ENCODE results near the gene EBPL.

Gene EBPL

DNA sequence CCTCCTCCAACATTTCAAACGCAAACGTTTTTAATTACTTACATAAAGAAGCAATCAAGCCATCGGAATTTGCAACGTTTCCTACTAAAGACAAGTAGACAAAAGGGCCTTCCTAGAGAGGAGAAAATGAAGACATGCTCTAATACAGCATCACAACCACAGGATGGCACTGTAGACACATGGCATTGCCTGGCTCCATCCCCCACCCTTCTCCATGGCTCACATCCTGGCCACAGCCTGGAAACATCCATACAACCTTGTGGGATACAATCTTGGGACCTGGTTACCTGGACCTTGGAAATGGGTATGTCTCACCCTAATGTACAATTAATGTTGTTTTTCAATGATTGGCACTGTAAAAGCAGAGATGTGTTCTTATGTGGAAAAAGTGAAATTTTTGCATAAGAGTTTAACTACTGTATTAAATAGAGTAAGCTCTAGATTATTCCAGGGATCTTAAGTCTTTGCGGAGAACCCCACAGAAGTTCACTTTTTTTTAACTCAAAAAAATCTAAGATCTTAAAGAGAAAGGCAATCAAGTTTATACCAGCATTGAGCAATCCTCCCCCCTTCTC lies 21.5 kb downstream of the EBPL start:
- Histone ChIP-seq H3K27ac (ENCODE audit: low read length) (no peak overlapping the region), H3K4me1 (ENCODE audit: insufficient read depth, low read length) (peaks cover 6% of the 10 kb centered on the region), H3K4me3 (ENCODE audit: low read length) (no peak overlapping the region), H3K9me3 (ENCODE audit: insufficient read depth, low read depth, low read length) (no peaks in the 10 kb centered on the region), H3K9ac (ENCODE audit: low read depth, low read length) (no peak overlapping the region; the same call in 1 of the 2 replicates), H3K36me3 (ENCODE audit: insufficient read depth, low read depth, low read length) (peaks cover 30% of the 10 kb centered on the region), H3K27me3 (ENCODE audit: insufficient read depth, low read length) (no peaks in the 10 kb centered on the region)

DNA sequence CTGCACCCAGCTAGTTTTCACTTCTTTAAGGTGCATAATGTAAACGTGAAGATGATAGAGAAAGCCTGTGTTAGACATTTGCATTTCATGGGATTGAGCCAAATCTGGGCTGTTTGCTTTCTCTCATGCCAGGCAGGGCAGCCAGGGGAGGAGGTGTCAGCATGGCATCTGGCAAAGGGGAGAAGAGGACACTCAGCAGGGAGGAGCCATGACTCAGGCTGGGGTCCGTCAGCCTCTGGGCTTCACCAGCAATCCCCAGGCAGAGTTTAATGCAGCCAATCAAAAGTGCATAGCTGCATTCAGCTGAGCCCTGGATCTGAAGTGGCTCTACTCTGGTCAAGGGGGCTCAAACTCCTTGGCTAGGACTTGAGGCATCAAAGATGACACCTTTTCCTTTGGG lies 23.5 kb downstream of the EBPL start:
- no peak overlapping the region for H3K27ac ChIP-seq (ENCODE audit: low read length)
- H3K36me3 ChIP-seq (ENCODE audit: insufficient read depth, low read depth, low read length), result peaks cover 30% of the 10 kb centered on the region
- H3K4me1 ChIP-seq (ENCODE audit: insufficient read depth, low read length), result peaks cover 8% of the 10 kb centered on the region
- H3K9ac ChIP-seq (ENCODE audit: low read depth, low read length), result no peak overlapping the region
- H3K27me3 ChIP-seq (ENCODE audit: insufficient read depth, low read length), result no peaks in the 10 kb centered on the region
- H3K4me3 ChIP-seq (ENCODE audit: low read length), result no peak overlapping the region
- no peaks in the 10 kb centered on the region for H3K9me3 ChIP-seq (ENCODE audit: insufficient read depth, low read depth, low read length)

DNA sequence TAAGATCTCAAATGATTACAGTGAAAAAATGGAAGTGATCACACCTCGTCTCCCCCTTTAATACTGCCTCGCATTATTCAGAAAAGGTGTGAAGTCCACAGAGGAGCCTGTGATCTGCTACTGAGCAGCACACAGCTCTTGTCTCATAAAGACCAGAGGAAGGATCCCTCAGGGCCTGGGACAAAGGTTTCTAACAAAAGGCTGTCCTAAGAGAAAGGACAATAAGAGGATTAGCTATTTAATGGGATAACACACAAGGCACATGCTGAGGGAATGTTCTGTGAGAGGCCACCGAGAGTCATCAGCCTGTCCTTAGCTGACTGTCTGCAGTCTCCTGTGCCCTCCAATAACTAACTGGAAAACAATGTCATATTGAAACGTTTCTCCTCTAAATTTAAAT lies 26.7 kb downstream of the EBPL start:
- Histone ChIP-seq H3K27me3 (ENCODE audit: insufficient read depth, low read length) (no peaks in the 10 kb centered on the region), H3K36me3 (ENCODE audit: insufficient read depth, low read depth, low read length) (peaks cover 55% of the 10 kb centered on the region), H3K9ac (ENCODE audit: low read depth, low read length) (no peak overlapping the region)

DNA sequence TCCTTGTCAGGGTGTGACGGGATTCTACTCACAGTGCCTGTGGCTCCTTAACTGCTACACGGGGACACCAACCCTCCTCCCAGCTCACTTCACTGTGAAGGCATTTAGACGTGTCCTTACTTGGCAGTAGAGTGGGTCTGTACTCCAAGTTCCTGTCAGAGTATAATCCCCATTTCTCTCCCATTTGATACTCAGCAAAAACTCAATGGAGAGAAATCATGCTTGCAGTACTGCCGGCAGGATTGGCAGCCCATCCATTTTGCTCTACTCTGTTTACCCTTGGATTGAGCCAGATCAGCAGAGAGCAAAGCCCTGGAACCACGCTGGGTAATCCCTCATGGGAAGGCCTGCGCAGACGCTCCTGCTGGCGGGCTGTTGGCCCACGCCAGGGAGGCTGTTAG lies 34.0 kb downstream of the EBPL start:
- Histone ChIP-seq H3K4me1 (ENCODE audit: insufficient read depth, low read length) (no peaks in the 10 kb centered on the region), H3K36me3 (ENCODE audit: insufficient read depth, low read depth, low read length) (peaks cover 19% of the 10 kb centered on the region), H3K9ac (ENCODE audit: low read depth, low read length) (no peak overlapping the region), H3K27me3 (ENCODE audit: insufficient read depth, low read length) (no peaks in the 10 kb centered on the region), H3K4me3 (ENCODE audit: low read length) (no peak overlapping the region), H3K27ac (ENCODE audit: low read length) (no peak overlapping the region), H3K9me3 (ENCODE audit: insufficient read depth, low read depth, low read length) (no peaks in the 10 kb centered on the region)

More for the DNA sequence above, 26.7 kb downstream of the EBPL start:
- Histone ChIP-seq H3K27ac (ENCODE audit: low read length) (no peak overlapping the region), H3K9me3 (ENCODE audit: insufficient read depth, low read depth, low read length) (no peaks in the 10 kb centered on the region), H3K4me1 (ENCODE audit: insufficient read depth, low read length) (peaks cover 3% of the 10 kb centered on the region; the same call in 1 of the 2 replicates), H3K4me3 (ENCODE audit: low read length) (no peak overlapping the region)

DNA sequence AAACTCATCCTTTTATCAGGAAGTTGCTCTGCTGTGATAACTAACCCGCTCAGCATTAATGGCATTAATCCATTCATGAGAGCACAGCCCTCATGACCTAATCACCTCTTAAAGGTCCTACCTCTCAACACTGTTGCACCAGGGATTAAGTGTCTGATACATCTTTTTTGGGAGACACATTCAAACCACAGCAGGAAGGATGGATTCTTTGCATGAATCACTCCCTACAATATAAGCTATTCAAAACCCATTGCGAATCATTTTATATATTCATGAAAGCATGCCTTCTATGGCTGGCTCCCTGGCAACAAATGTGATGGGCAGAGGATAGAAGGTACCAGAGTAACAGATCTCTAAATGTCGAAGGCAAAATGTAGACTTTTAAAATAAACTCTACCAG lies 35.4 kb downstream of the EBPL start:
- Histone ChIP-seq H3K27ac (ENCODE audit: low read length) (no peak overlapping the region), H3K36me3 (ENCODE audit: insufficient read depth, low read depth, low read length) (peaks cover 7% of the 10 kb centered on the region; the same call in 1 of the 2 replicates), H3K9ac (ENCODE audit: low read depth, low read length) (no peak overlapping the region), H3K9me3 (ENCODE audit: insufficient read depth, low read depth, low read length) (no peaks in the 10 kb centered on the region), H3K4me3 (ENCODE audit: low read length) (no peak overlapping the region), H3K4me1 (ENCODE audit: insufficient read depth, low read length) (no peaks in the 10 kb centered on the region), H3K27me3 (ENCODE audit: insufficient read depth, low read length) (no peaks in the 10 kb centered on the region)

DNA sequence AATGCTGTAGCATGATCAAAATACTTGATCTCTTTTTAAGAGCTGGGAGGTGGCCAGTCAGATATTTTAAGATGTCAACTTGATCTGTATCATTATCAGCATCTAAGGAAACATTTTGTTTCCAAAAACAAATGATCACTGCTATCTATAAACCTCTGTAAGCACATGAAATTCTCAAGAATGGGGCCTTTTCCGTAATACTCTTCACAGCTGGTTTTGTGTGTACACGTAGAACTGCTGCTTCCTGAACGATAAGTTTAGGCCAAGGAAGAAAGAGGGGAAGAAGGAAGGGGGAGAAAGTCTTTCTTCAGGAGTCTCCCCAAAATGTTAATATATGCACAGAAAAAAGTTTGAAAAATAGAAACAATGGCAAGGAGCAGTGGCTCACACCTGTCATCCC lies 37.3 kb downstream of the EBPL start:
- no peak overlapping the region for H3K27ac ChIP-seq (ENCODE audit: low read length)
- no peaks in the 10 kb centered on the region for H3K9me3 ChIP-seq (ENCODE audit: insufficient read depth, low read depth, low read length)

DNA sequence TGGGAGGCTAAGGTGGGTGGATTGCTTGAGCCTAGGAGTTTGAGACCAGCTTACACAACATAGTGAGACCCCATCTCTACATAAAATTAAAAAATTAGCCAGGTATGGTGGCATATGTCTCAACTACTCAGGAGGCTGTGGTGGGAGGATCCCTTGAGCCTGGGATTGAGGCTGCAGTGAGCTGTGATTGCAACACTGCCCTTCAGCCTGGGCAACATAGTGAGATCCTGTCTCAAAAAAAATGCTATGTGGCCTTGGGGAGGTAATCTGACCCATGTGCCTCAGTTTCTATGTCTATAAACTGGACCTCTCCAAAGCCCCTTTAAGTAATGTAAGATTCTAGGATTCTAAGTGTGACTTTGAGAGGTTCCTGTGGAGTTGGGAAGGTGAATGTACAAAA lies 37.8 kb downstream of the EBPL start:
- H3K9ac ChIP-seq (ENCODE audit: low read depth, low read length), result no peak overlapping the region
- no peaks in the 10 kb centered on the region for H3K27me3 ChIP-seq (ENCODE audit: insufficient read depth, low read length)
- no peak overlapping the region for H3K4me3 ChIP-seq (ENCODE audit: low read length)
- no peak overlapping the region for H3K27ac ChIP-seq (ENCODE audit: low read length)
- no peaks in the 10 kb centered on the region for H3K4me1 ChIP-seq (ENCODE audit: insufficient read depth, low read length)
- no peaks in the 10 kb centered on the region for H3K36me3 ChIP-seq (ENCODE audit: insufficient read depth, low read depth, low read length)
- H3K9me3 ChIP-seq (ENCODE audit: insufficient read depth, low read depth, low read length), result no peaks in the 10 kb centered on the region

More for the DNA sequence above, 37.3 kb downstream of the EBPL start:
- no peaks in the 10 kb centered on the region for H3K27me3 ChIP-seq (ENCODE audit: insufficient read depth, low read length)
- no peaks in the 10 kb centered on the region for H3K4me1 ChIP-seq (ENCODE audit: insufficient read depth, low read length)
- H3K36me3 ChIP-seq (ENCODE audit: insufficient read depth, low read depth, low read length), result no peaks in the 10 kb centered on the region; the same call in 1 of the 2 replicates
- no peak overlapping the region for H3K4me3 ChIP-seq (ENCODE audit: low read length)
- H3K9ac ChIP-seq (ENCODE audit: low read depth, low read length), result no peak overlapping the region

DNA sequence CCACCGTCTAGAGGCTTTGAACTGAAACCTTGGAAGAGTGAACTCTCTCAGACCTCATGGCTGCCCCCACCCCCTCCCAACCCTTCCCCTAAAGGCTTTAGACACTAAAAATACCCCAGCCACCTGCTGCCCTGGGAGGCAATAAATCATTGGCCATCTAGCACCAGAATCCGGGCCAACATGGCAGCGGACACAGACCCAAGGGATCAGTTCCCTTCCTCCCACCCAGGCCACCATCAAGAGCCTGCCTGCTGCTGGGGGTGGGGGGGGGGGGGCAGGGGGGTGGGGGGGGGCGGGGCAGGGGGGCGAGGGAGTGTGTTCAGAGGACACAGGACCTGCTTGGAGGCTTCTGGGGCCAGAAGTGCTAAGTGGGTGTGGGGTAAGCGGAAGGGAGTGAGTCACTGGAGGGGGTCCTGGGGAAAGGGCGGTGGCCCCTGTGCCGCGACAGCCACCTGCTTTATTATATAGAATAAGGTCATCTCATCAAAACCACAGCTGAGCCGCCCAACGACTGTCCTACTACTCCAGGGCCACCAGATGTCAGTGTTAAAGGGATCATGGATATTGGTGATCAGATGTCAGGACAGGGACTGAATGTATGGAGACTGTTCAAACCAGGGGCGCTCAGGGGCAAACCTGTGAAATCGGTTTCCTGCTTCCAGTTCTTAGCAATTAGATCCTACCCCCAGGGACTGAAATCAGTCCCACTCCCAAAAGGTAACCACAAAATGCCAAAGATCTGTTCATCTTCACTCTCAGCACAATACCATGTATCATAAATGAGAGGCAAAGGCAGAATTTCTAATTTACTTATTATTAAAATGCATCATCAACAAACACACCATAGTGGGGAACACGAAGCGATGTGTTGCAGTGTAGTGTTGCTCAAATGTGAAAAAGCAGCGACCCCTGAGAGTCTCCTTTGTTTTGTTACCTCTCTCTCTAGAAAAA lies 38.7 kb downstream of the EBPL start:
- H3K27me3 ChIP-seq (ENCODE audit: insufficient read depth, low read length), result no peaks in the 10 kb centered on the region
- H3K27ac ChIP-seq (ENCODE audit: low read length), result no peak overlapping the region
- no peaks in the 10 kb centered on the region for H3K36me3 ChIP-seq (ENCODE audit: insufficient read depth, low read depth, low read length)
- no peak overlapping the region for H3K9ac ChIP-seq (ENCODE audit: low read depth, low read length)
- no peaks in the 10 kb centered on the region for H3K9me3 ChIP-seq (ENCODE audit: insufficient read depth, low read depth, low read length)
- H3K4me3 ChIP-seq (ENCODE audit: low read length), result no peak overlapping the region
- H3K4me1 ChIP-seq (ENCODE audit: insufficient read depth, low read length), result no peaks in the 10 kb centered on the region

DNA sequence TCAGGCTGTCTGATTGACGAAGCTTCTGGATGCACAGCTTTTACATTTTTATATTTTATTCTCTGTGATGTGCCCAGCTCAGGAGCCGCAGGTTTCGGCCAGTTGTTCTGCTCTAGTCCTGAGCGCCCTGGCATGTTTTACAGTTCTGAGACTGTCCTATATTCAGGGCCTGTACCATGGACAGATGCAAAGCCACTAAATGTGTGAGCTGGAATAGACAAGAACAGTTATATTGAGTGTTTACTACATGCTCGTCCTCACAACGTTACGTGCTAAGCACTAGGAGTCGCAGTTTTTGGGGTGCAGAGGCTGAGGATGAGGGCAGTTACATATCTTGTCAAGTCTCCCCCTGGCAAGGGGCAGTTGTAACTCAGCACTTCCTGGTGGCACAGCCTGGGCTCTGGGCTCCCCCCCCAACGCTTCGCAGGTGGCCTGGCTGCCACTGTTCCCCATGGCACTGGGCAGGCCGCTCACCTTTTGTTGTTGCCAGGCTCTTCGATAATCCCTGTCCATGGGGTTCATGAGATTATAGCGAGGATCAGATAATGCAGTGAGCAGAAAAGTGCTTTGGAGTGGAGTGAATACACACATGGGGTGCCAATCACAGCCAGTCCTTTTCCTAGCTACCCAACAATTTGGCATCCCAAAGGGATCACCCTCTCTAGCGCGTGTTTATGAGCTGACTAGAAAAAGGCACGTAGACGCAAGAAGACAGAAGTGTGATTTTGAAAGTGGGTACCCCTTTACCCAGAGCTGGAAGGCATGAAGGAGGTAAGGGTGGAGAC lies 39.5 kb downstream of the EBPL start:
- Histone ChIP-seq H3K4me1 (ENCODE audit: insufficient read depth, low read length) (no peaks in the 10 kb centered on the region), H3K9ac (ENCODE audit: low read depth, low read length) (no peak overlapping the region), H3K36me3 (ENCODE audit: insufficient read depth, low read depth, low read length) (no peaks in the 10 kb centered on the region)

DNA sequence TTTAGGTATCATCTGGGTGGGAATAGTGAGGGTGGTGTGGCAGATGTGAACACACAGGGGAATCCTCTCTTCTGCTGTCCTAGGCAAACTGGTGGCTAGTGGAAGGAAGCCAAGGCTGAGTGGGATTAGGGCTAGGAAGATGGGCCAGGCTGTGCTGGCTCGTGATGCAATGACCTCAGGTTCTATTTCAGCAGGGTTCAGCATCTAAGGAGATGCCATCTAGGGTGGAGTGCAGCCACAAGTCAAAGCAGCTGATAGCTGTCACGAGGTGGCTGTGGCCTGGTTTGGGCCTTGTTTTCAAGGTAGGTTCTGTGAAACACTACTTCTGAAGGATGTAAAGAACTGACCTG lies 41.3 kb downstream of the EBPL start:
- no peaks in the 10 kb centered on the region for H3K27me3 ChIP-seq (ENCODE audit: insufficient read depth, low read length)
- no peak overlapping the region for H3K9ac ChIP-seq (ENCODE audit: low read depth, low read length)
- no peaks in the 10 kb centered on the region for H3K36me3 ChIP-seq (ENCODE audit: insufficient read depth, low read depth, low read length)
- H3K9me3 ChIP-seq (ENCODE audit: insufficient read depth, low read depth, low read length), result no peaks in the 10 kb centered on the region
- H3K4me3 ChIP-seq (ENCODE audit: low read length), result no peak overlapping the region
- no peak overlapping the region for H3K27ac ChIP-seq (ENCODE audit: low read length)
- no peaks in the 10 kb centered on the region for H3K4me1 ChIP-seq (ENCODE audit: insufficient read depth, low read length)

More for the DNA sequence above, 39.5 kb downstream of the EBPL start:
- H3K4me3 ChIP-seq (ENCODE audit: low read length), result no peak overlapping the region
- no peaks in the 10 kb centered on the region for H3K9me3 ChIP-seq (ENCODE audit: insufficient read depth, low read depth, low read length)
- H3K27me3 ChIP-seq (ENCODE audit: insufficient read depth, low read length), result no peaks in the 10 kb centered on the region
- H3K27ac ChIP-seq (ENCODE audit: low read length), result no peak overlapping the region

DNA sequence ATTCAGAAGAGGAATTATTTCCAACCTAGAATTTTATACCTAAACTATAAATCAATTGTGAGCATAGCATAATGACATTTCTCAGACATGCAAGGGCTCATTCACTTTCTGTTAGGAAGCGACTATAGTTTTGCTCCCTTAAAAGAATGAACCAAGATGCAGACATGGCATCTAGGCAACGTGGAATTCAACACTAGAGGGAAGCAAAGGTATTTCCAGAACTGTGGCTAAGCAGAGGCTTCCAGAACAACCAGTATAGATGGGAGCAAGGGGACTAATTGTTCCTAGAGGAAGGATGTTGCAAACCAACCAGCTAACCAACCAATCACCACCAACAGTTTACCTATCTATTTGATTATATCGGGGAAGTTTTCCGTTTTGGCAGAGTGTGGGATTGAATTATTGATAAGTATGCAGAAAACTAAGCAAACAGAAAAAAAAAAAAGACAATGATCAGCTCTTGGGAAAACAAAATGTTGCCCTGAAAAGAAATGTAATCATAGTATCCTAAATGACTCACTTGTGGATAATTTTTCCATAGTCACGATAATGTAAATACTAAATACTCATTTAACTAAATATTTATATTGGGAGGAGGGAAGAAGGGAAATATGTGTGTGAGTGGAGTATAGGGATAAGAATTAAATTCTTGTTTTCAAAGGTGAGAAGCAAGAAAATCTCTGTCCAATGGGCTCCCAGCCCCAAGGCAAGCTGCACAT lies 41.9 kb downstream of the EBPL start:
- Histone ChIP-seq H3K4me3 (ENCODE audit: low read length) (no peak overlapping the region), H3K4me1 (ENCODE audit: insufficient read depth, low read length) (no peaks in the 10 kb centered on the region), H3K27me3 (ENCODE audit: insufficient read depth, low read length) (no peaks in the 10 kb centered on the region), H3K9me3 (ENCODE audit: insufficient read depth, low read depth, low read length) (no peaks in the 10 kb centered on the region), H3K27ac (ENCODE audit: low read length) (no peak overlapping the region), H3K36me3 (ENCODE audit: insufficient read depth, low read depth, low read length) (no peaks in the 10 kb centered on the region), H3K9ac (ENCODE audit: low read depth, low read length) (no peak overlapping the region)

Data from iPS-20b (cell line).